Thoracic aorta (tissue), 2 donors: ENCODE data around the gene PDGFC. TPM values are rescaled to one million over a fixed set of nuclear protein-coding genes. Genes with fewer than 3 reads are reported as not detected.

Experiments used
- ATAC-seq: fragments of 150-250 bp; one replicate; pipeline ENCODE4 v1.8.0; 2017; ENCODE audit warnings: low read depth; ENCODE audit not compliant: insufficient number of reproducible peaks, low FRiP score
- DNase-seq: peaks from one replicate; pipeline ENCODE4 v3.0.0-alpha.2; 2020; ENCODE audit warnings: low spot score
- H3K27ac ChIP-seq, 2 donors: fragments of 200-600 bp; sonication (generic); 1 replicate in 1 of 2; 2 replicates in 1 of 2; pipeline ENCODE4 v1.5.1; 2016; ENCODE audit warnings: mild to moderate bottlenecking in 2 of 2, moderate library complexity in 2 of 2
- H3K27me3 ChIP-seq: fragments of 200-600 bp; sonication (generic); replicated peaks from 2 replicates; pipeline ENCODE4 v1.6.0; 2016; ENCODE audit warnings: mild to moderate bottlenecking; ENCODE audit not compliant: insufficient read depth
- H3K36me3 ChIP-seq: fragments of 200-600 bp; sonication (generic); one replicate; pipeline ENCODE4 v1.5.1; 2016
- H3K4me1 ChIP-seq, 2 donors: fragments of 200-600 bp; sonication (generic); 1 replicate in 1 of 2; 2 replicates in 1 of 2; pipeline versions ENCODE4 v1.5.1 to v1.6.0; 2016; ENCODE audit warnings: low read depth in 2 of 2, mild to moderate bottlenecking in 1 of 2; ENCODE audit not compliant: control insufficient read depth in 1 of 2
- H3K4me3 ChIP-seq: fragments of 200-600 bp; sonication (generic); 2 replicates; pipeline ENCODE4 v1.5.1; 2016; ENCODE audit warnings: mild to moderate bottlenecking
- H3K9me3 ChIP-seq: fragments of 200-600 bp; sonication (generic); 2 replicates; pipeline ENCODE4 v1.5.1; 2016
- CTCF ChIP-seq: fragments of 200-600 bp; sonication (generic); IDR thresholded peaks from one replicate; pipeline ENCODE4 v1.5.1; 2019; ENCODE audit warnings: antibody characterized with exemption
- total RNA-seq, 2 donors: library from RNA; depleted of rRNA; stranded (reverse); fragments of >200 nt; gene quantifications; one replicate each; pipeline versions ENCODE4 v1.1.0 to v1.2.3, GENCODE V29; 2016

The PDGFC gene
- total RNA-seq, 2 donors from 2014 or later: 31.4 to 32.8 TPM

DNA sequence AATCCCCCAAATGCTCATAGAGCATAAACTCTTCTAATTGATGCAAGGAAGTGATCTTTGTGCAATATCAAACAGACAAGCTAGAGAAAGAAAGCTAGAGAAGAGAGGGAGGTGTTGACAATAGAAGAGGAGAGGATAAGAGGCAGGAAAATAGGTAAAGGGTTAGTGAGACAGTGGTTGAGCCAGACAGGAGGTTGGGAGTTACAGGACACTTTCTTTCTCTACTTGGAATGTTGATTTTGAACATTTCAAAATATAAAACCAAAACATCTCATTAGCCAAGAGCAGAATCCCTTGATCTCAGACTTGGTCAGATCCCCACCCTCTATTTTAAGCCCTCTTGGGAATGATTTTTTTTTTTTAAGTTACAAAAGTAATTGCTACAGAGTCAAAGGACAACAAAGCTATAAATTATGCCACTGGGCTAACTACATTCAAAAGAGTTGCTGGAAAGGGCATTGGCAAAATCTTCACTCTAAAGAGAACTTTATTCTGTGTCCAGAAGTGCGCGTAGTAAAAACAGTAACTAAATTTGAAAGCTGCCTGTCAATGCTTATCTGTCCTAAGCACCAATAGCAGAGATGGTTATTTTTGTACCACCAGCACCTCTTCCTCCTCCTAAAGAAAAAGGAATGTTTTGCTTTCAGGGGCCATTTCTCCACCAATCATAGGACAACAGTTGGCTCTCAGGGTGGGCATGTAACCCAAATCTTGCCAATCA lies 133.8 kb downstream of the PDGFC start:
- Histone ChIP-seq H3K9me3 (no peaks in the 10 kb centered on the region), H3K36me3 (no peaks in the 10 kb centered on the region), H3K27ac (peak overlapping the region in 1 of 2 donors; percentile 46), H3K27me3 (no peaks in the 10 kb centered on the region), H3K4me1 (peaks cover 24 to 32% of the 10 kb centered on the region in 2 donors), H3K4me3 (peak overlapping the region; percentile 18)
- no peak for TF ChIP-seq CTCF
- no peak for ATAC-seq
- DNase-seq: no peak

GRCh38 chr4:156832886-156833285 lies 138.7 kb downstream of the PDGFC start:
- no peaks in the 10 kb centered on the region for H3K9me3 ChIP-seq
- no peak overlapping the region for H3K27ac ChIP-seq
- no peaks in the 10 kb centered on the region for H3K36me3 ChIP-seq
- TF ChIP-seq CTCF: no peak
- DNase-seq (no peak), ATAC-seq (no peak)
- no peaks in the 10 kb centered on the region for H3K27me3 ChIP-seq
- H3K4me3 ChIP-seq: no peak overlapping the region
- peaks cover 38 to 42% of the 10 kb centered on the region in 2 donors for H3K4me1 ChIP-seq

- TF ChIP-seq CTCF: no peak
- DNase-seq (no peak), ATAC-seq (no peak)
- H3K27me3 ChIP-seq: no peaks in the 10 kb centered on the region
- H3K4me1 ChIP-seq: peaks cover 32 to 46% of the 10 kb centered on the region in 2 donors
- H3K4me3 ChIP-seq: no peak overlapping the region
- peak overlapping the region in 1 of 2 donors; percentile 6 for H3K27ac ChIP-seq
- no peaks in the 10 kb centered on the region for H3K36me3 ChIP-seq
- no peaks in the 10 kb centered on the region for H3K9me3 ChIP-seq
Measured at GRCh38 chr4:156830351-156830750, 141.2 kb downstream of the PDGFC start.

DNA sequence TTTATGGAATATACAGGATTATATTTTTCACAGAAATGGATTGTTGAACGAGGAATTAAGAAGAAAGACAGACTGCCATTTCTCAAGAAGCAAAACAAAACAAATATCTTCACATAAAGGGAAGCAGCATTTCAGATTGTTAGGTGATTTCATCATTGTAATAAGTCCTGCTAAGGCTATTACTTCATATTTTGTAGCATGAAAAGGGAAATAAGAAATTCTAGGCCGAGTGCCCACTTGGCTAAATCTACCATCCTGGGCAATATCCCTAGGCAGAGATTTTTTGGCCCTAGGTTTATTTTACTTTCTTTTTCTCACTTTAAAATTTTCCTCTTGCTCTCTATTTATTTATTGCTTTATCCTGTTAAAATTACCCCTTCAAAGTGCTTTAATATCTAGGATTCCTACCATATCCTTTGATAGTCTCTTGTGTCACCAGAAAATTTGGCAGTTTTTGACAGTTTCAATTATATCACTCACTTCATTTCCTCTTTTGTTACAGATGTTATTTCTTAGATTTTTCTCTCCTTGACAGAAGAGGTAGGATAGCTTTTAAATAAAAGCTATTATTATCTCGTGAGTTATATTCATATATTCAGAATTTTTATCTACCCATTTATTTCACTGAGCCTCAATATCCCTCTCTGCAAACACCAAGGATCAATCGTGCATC lies 142.3 kb downstream of the PDGFC start:
- peak; percentile 82 for ATAC-seq
- DNase-seq: no peak
- Histone ChIP-seq H3K27ac (peak overlapping the region; percentile 59 to 84), H3K36me3 (no peaks in the 10 kb centered on the region), H3K27me3 (no peaks in the 10 kb centered on the region), H3K9me3 (no peaks in the 10 kb centered on the region), H3K4me3 (peak overlapping the region; percentile 69), H3K4me1 (peaks cover 28 to 39% of the 10 kb centered on the region in 2 donors)
- TF ChIP-seq CTCF: no peak

- TF ChIP-seq CTCF: no peak
- ATAC-seq (no peak), DNase-seq (no peak)
- no peaks in the 10 kb centered on the region for H3K36me3 ChIP-seq
- peak overlapping the region; percentile 46 to 84 for H3K27ac ChIP-seq
- no peaks in the 10 kb centered on the region for H3K27me3 ChIP-seq
- peaks cover 21 to 32% of the 10 kb centered on the region in 2 donors for H3K4me1 ChIP-seq
- H3K9me3 ChIP-seq: no peaks in the 10 kb centered on the region
- no peak overlapping the region for H3K4me3 ChIP-seq
Measured at GRCh38 chr4:156827519-156827918, 144.1 kb downstream of the PDGFC start.
